RWPE2 (cell line): ENCODE data around the gene LTB4R.

Source experiments
- ATAC-seq: fragments of 200-7000 bp; cut with Tn5 transposase; 3 replicates; pipeline ENCODE4 v1.9.1; 2021; ENCODE audit warnings: low read depth
- DNase-seq: peaks from one replicate; pipeline ENCODE4 v3.0.0-alpha.2; 2020; ENCODE audit warnings: low spot score
- H3K27ac ChIP-seq: fragments of 450-650 bp; 2 replicates; pipeline ENCODE4 v1.5.1; 2017; ENCODE audit warnings: mild to moderate bottlenecking; ENCODE audit not compliant: poor library complexity, severe bottlenecking
- H3K27me3 ChIP-seq: fragments of 250-450 bp; sonication (Bioruptor Pico); 2 replicates; pipeline ENCODE4 v1.5.1; 2021; ENCODE audit warnings: mild to moderate bottlenecking, moderate library complexity; ENCODE audit not compliant: insufficient read depth, poor library complexity, severe bottlenecking
- H3K36me3 ChIP-seq: fragments of 250-450 bp; sonication (Bioruptor Pico); 2 replicates; pipeline ENCODE4 v1.5.1; 2020; ENCODE audit warnings: low read depth, mild to moderate bottlenecking, moderate library complexity
- H3K4me1 ChIP-seq: fragments of 250-450 bp; sonication (Bioruptor Pico); 2 replicates; pipeline ENCODE4 v1.5.1; 2021; ENCODE audit warnings: mild to moderate bottlenecking, moderate library complexity; ENCODE audit not compliant: insufficient read depth, poor library complexity, severe bottlenecking
- H3K4me3 ChIP-seq: fragments of 250-450 bp; sonication (Bioruptor Pico); 2 replicates; pipeline ENCODE4 v1.5.1; 2021; ENCODE audit warnings: mild to moderate bottlenecking, moderate library complexity; ENCODE audit not compliant: severe bottlenecking
- H3K9me3 ChIP-seq: fragments of 250-450 bp; sonication (Bioruptor Pico); 2 replicates; pipeline ENCODE4 v1.5.1; 2021; ENCODE audit warnings: mild to moderate bottlenecking, moderate library complexity; ENCODE audit not compliant: severe bottlenecking
- CTCF ChIP-seq: fragments of 450-650 bp; IDR thresholded peaks from one replicate; pipeline ENCODE4 v1.5.1; 2017; ENCODE audit warnings: mild to moderate bottlenecking, moderate library complexity; ENCODE audit not compliant: poor library complexity, severe bottlenecking

Gene LTB4R

DNA sequence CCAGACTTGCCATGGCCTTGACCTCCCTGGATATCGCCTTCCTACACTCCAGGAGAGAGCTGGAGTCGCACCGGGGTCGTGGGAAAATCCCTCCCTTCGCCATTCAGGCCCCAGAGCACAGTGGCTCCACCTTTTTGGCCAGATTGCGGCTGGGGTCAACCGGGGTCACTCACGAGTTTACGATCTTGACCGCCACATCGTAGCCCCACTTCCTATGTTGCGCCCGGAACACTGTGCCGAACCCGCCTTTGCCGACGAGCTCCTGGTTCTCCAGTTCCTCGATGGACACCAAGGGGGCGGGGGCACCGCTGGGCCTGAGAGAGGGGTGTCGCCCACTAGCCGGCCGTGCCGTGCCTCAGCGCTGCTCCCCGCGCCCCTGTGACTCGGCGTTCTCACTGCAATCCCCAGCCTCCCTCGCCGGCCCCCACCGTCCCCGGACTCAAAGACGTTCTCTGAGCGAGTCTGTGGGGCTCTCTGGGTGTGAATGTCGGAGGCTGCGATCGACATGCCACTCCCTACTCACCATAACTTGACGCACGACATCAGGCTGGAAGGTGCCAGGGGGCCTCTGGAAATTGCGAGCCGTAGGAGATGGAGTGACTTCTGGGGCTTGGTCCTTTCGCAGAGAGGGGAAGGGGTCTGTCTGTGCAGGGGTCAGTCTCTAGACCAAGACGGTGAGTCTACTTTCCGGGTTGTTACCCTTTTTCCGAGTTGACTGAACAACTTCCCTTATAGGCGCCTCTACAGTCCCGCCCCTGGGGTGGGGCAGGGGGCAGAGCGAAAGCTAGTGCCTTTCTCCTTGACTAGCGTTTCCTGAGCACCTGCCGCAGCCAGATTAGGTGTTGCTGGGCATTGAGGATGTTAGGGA lies 28.2 kb downstream of the LTB4R start, which contains the start of gene RIPK3:
TSS of gene RIPK3 (minus strand) at position 708 of the 868 bp plus-strand sequence. CDS start at position 543, 165 bp downstream.
- H3K36me3 ChIP-seq = no peaks in the 10 kb centered on the region
- no peak for TF ChIP-seq CTCF
- H3K4me3 ChIP-seq = no peak within 1 kb of the TSS
- no peaks in the 10 kb centered on the region for H3K9me3 ChIP-seq
- peaks cover 7% of the 10 kb centered on the region for H3K27me3 ChIP-seq
- ATAC-seq (no peak), DNase-seq (no peak)
- no peak within 1 kb of the TSS for H3K27ac ChIP-seq
- no peaks in the 10 kb centered on the region for H3K4me1 ChIP-seq

DNA sequence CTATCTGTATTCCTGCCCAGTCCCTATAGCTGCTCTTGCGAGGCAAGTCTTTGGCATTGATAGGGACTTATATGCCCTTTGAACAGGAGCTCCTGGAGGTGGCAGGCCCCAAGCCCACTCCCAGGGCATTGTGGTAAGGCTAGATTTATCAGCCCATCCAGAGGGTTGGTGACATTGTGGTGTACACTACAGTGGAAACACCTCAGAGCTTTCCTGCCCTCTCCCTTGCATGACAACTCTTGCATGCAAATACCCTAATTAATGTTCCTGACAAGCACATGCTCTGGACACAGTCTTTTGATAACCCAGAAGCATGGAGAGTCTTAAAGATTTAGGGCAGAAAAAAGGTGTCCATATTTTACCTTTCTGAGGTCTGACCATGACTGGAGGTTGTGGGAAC lies 29.3 kb downstream of the LTB4R start:
- H3K27ac ChIP-seq = no peak overlapping the region
- no peaks in the 10 kb centered on the region for H3K27me3 ChIP-seq
- no peak for DNase-seq
- H3K4me3 ChIP-seq = no peak overlapping the region
- H3K4me1 ChIP-seq = no peaks in the 10 kb centered on the region
- H3K36me3 ChIP-seq = no peaks in the 10 kb centered on the region
- H3K9me3 ChIP-seq = no peaks in the 10 kb centered on the region
- no peak for TF ChIP-seq CTCF
- no peak for ATAC-seq

- Histone ChIP-seq H3K27me3 (no peaks in the 10 kb centered on the region), H3K9me3 (no peaks in the 10 kb centered on the region), H3K4me3 (no peak overlapping the region), H3K36me3 (no peaks in the 10 kb centered on the region), H3K4me1 (no peaks in the 10 kb centered on the region), H3K27ac (no peak overlapping the region)
- ATAC-seq = no peak
- TF ChIP-seq CTCF = no peak
- DNase-seq = no peak
These were observed 31.6 kb downstream of the LTB4R start for GRCh38 chr14:24342889-24343288.

GRCh38 chr14:24343795-24344660 lies 32.7 kb downstream of the LTB4R start:
- no peaks in the 10 kb centered on the region for H3K36me3 ChIP-seq
- DNase-seq = no peak

More at GRCh38 chr14:24343795-24344660, 32.7 kb downstream of the LTB4R start:
- Histone ChIP-seq H3K4me3 (no peak overlapping the region), H3K4me1 (no peaks in the 10 kb centered on the region), H3K27me3 (no peaks in the 10 kb centered on the region), H3K27ac (no peak overlapping the region), H3K9me3 (no peaks in the 10 kb centered on the region)
- TF ChIP-seq CTCF = no peak
- no peak for ATAC-seq
